K562 (cell line): Measurements from ENCODE around the gene AKNA. TPM values are rescaled to one million over a fixed set of nuclear protein-coding genes. Genes with fewer than 3 reads are reported as not detected.

Experiments used
- ATAC-seq: fragments of 200-7000 bp; cut with Tn5 transposase; 3 replicates; pipeline ENCODE4 v1.9.1; 2020; ENCODE audit warnings: moderate library complexity
- BruUV-seq: library from RNA; stranded (reverse); fragments of 400-500 nt; replicated peaks from 2 replicates; lab custom pipeline; 2021; lab: Mats Ljungman, UMichigan
- CTCF ChIA-PET: fragments of 300-600 bp; formaldehyde crosslinking; extraction: SDS; loops from one replicate; lab custom pipeline; 2021; ENCODE audit warnings: low intra/inter-chr PET ratio; lab: Yijun Ruan, JAX
- POLR2A ChIA-PET: fragments of 300-600, 350-650 bp; sonication (Branson Sonifier 250); formaldehyde crosslinking; extraction: SDS; loops from one replicate; lab custom pipeline; 2021; ENCODE audit warnings: antibody characterized with exemption, inconsistent platforms; lab: Yijun Ruan, JAX
- DNase-seq, 4 experiments: peaks; one replicate each; pipeline versions ENCODE4 v3.0.0 to v3.0.0-alpha.2; 2011 to 2018; ENCODE audit warnings: low spot score in 3 of 4, mixed read lengths in 3 of 4; ENCODE audit errors: extremely low read depth in 1 of 4
- FAIRE-seq: peaks from 2 replicates; lab custom pipeline; 2011; peaks lifted over from hg19 to GRCh38; lab: Jason Lieb, UNC
- H2AFZ ChIP-seq: 2 replicates; pipeline ENCODE4 v1.6.0; 2011; ENCODE audit warnings: low read depth, low read length, control low read depth, inconsistent platforms
- H3K27ac ChIP-seq: fragments of 200-600 bp; 3 replicates; pipeline ENCODE4 v1.8.0; 2011; ENCODE audit warnings: low read depth, mild to moderate bottlenecking, control low read depth, inconsistent platforms, low read length, moderate library complexity, mixed read lengths; ENCODE audit errors: extremely low read depth
- H3K27me3 ChIP-seq, 2 experiments: fragments of 300-600 bp in 1 of 2; 2 replicates in 1 of 2; 3 replicates in 1 of 2; pipeline versions ENCODE4 v1.6.0 to v1.8.0; 2011; ENCODE audit warnings: inconsistent platforms in 2 of 2, low read length in 2 of 2, mild to moderate bottlenecking in 1 of 2, mixed read lengths in 1 of 2, moderate library complexity in 1 of 2; ENCODE audit not compliant: control insufficient read depth in 2 of 2, insufficient read depth in 2 of 2
- H3K36me3 ChIP-seq: fragments of 300-600 bp; 3 replicates; pipeline ENCODE4 v1.8.0; 2011; ENCODE audit warnings: mild to moderate bottlenecking, low read length, inconsistent platforms; ENCODE audit not compliant: control insufficient read depth, insufficient read depth
- H3K4me1 ChIP-seq, 2 experiments: fragments of 200-600 bp in 1 of 2; replicated peaks in 1 of 2; 2 replicates in 1 of 2; 3 replicates in 1 of 2; pipeline versions ENCODE4 v1.5.1 to v1.8.0; 2011; ENCODE audit warnings: inconsistent platforms in 2 of 2, low read length in 2 of 2, mild to moderate bottlenecking in 1 of 2, mixed read lengths in 1 of 2, moderate library complexity in 1 of 2; ENCODE audit not compliant: control insufficient read depth in 2 of 2, insufficient read depth in 2 of 2
- H3K4me2 ChIP-seq: 2 replicates; pipeline ENCODE4 v1.6.1; 2011; ENCODE audit warnings: low read length, control low read depth, inconsistent platforms, mixed read lengths; ENCODE audit not compliant: insufficient read depth
- H3K4me3 ChIP-seq: fragments of 200-600 bp; sonication (generic), shearing (Covaris generic); 2 replicates; pipeline ENCODE4 v1.5.1; 2016; ENCODE audit warnings: control low read depth, inconsistent platforms
- H3K79me2 ChIP-seq: fragments of 200-600 bp; 3 replicates; pipeline ENCODE4 v1.8.0; 2011; ENCODE audit warnings: low read length, inconsistent platforms; ENCODE audit not compliant: control insufficient read depth, insufficient read depth
- H3K9ac ChIP-seq, 2 experiments: 2 replicates each; pipeline versions ENCODE4 v1.6.0 to v1.6.1; 2011; ENCODE audit warnings: low read depth in 2 of 2, low read length in 2 of 2, control low read depth in 1 of 2, inconsistent platforms in 1 of 2, mild to moderate bottlenecking in 1 of 2, mixed read lengths in 1 of 2; ENCODE audit not compliant: insufficient read depth in 1 of 2
- H3K9me1 ChIP-seq: one replicate; pipeline ENCODE4 v1.6.0; 2011; ENCODE audit warnings: inconsistent platforms, mild to moderate bottlenecking, low read length, moderate library complexity; ENCODE audit not compliant: control insufficient read depth, insufficient read depth
- H3K9me3 ChIP-seq: replicated peaks from 2 replicates; pipeline ENCODE4 v1.5.1; 2011; ENCODE audit warnings: low read depth, low read length, inconsistent platforms; ENCODE audit not compliant: control insufficient read depth, insufficient read depth
- H4K20me1 ChIP-seq: replicated peaks from 2 replicates; pipeline ENCODE4 v1.6.1; 2011; ENCODE audit warnings: low read length, inconsistent platforms, mixed read lengths; ENCODE audit not compliant: control insufficient read depth, insufficient read depth
- ESRRA ChIP-seq: fragments of 450-650 bp; IDR thresholded peaks from 2 replicates; pipeline ENCODE4 v1.6.1; 2014; ENCODE audit warnings: low read depth, mild to moderate bottlenecking, moderate library complexity, borderline replicate concordance
- GATAD2B ChIP-seq: fragments of 450-650 bp; IDR thresholded peaks from 2 replicates; pipeline ENCODE4 v1.6.1; 2017; ENCODE audit warnings: mild to moderate bottlenecking, borderline replicate concordance
- KAT2B ChIP-seq: IDR thresholded peaks from one replicate; pipeline ENCODE4 v1.6.1; 2012; ENCODE audit warnings: low read depth, mild to moderate bottlenecking, control low read depth, inconsistent platforms, low read length, moderate library complexity
- POLR2G ChIP-seq: fragments of 200-400 bp; formaldehyde crosslinking; IDR thresholded peaks from 2 replicates; pipeline ENCODE4 v1.6.1; 2017; ENCODE audit warnings: low read depth, mild to moderate bottlenecking, antibody characterized with exemption, low read length, moderate library complexity
- RFX7 ChIP-seq: fragments of 250-450 bp; sonication (Bioruptor Pico); IDR thresholded peaks from 2 replicates; pipeline ENCODE4 v1.5.1; 2021; ENCODE audit warnings: mild to moderate bottlenecking
- TRIM25 ChIP-seq: fragments of 450-650 bp; IDR thresholded peaks from 2 replicates; pipeline ENCODE4 v1.7.0; 2016; ENCODE audit warnings: borderline replicate concordance
- WGBS: fragments of 100-300 bp; shearing (Covaris generic); methylation state at CpG from one replicate; pipeline ENCODE4 v1.1.6; 2016; ENCODE audit warnings: low coverage, mixed read lengths; ENCODE audit not compliant: insufficient coverage; ENCODE audit errors: missing lambda C conversion rate; 5-methylcytosine and 5-hydroxymethylcytosine counted together
- in situ Hi-C: fragments of 300-500 bp; cut with MboI; formaldehyde crosslinking; loops from 4 replicates; pipeline ENCODE4 v1.15.0; 2018; ENCODE audit warnings: inconsistent platforms, mixed read lengths
- intact Hi-C: fragments of 100-400 bp; cut with micrococcal nuclease; formaldehyde crosslinking; loops from 2 replicates; pipeline ENCODE4 v1.14.2; 2022
- polyA plus RNA-seq, 8 experiments: library from polyadenylated mRNA; depleted of rRNA in 4 of 8; stranded (reverse) in 5 of 8; unstranded in 3 of 8; fragments of >200 nt; fragmentation: Nextera tagmentation in 2 of 8; fragmentation: Illumina TruSeq in 1 of 8; extraction: Ambion mirVana in 2 of 8; extraction: Trizol in 1 of 8; gene quantifications; 2 replicates each; pipeline versions ENCODE4 v1.2.1 to v1.2.3, GENCODE V29; 2011 to 2014; ENCODE audit warnings: inconsistent platforms in 1 of 8, missing spikeins in 1 of 8
- total RNA-seq, 7 experiments: library from RNA; depleted of rRNA in 6 of 7; stranded (reverse); fragments of >200 nt in 6 of 7; fragmentation: Illumina TruSeq in 2 of 7; extraction: Trizol in 2 of 7; gene quantifications; 2 replicates each; pipeline versions ENCODE4 v1.2.1 to v1.2.3, GENCODE V29; 2011 to 2021; ENCODE audit warnings: low replicate concordance in 1 of 7
- TF ChIP-seq, protein P1 (sequence below): fragments of 250-450 bp; sonication (Bioruptor Pico); IDR thresholded peaks from 2 replicates; pipeline ENCODE4 v1.8.0; 2021; ENCODE audit warnings: mild to moderate bottlenecking, moderate library complexity

AKNA gene
- total and polyA plus RNA-seq, 9 of the 15 experiments (the other 6 are each of a cell fraction or from before 2014, with no cell fraction given) = 0.29 to 20.5 (median 3.9) TPM

DNA sequence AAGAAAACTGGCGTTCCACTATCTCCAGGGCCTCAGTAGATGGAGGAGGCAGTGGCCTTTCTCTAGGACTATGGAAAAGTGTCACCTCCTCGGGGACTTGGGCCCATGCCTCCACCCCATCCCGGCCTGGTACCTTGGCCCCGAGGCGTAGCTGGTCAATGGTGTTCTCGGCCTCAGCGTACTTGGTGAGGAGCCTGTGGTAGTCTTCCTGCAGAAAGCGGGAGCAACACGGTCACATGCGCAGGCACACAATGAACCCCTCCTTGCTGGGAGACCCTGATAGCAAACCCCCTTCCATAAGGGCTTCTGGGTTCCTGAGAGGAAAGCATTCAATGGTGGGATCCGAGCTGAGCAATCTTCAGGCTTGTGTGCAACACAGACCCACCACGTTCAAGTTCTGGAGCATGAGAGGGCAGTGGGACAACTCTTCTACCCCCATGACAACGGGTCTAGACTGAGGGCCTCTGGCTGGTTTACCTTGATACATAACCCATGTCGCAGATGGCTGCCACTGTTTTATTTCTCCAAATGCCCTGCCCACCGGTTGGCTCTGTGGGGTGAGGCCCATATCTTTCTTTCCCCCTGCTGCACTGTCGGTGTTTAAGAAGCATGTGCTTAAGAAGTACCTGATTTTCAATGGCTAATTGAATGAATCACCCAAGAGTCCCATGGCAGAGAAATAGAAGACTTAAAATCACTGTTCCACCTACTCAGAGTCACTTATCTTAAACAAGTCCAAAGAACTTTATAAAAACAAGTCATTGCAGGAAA, 13.6 kb downstream of the AKNA start:
- peaks cover 0 to 14% of the 10 kb centered on the region in 2 experiments; a peak in 2 of 5 replicates for H3K4me1 ChIP-seq
- no peaks in the 10 kb centered on the region for H3K9me1 ChIP-seq
- no peak overlapping the region for H3K27ac ChIP-seq
- H3K9ac ChIP-seq = no peak overlapping the region
- in situ Hi-C loops = no loop called here
- ChIA-PET POLR2A (interaction anchor here (0.6 to 1.1 kb wide), 2 partner anchors 9 to 25 kb away, joined by 3 to 6 read pairs; no protein-coding TSS in a partner anchor), CTCF (no interaction called here)
- TF ChIP-seq GATAD2B (no peak), RFX7 (CRISPR knock-in tag) (no peak), ESRRA (peak; percentile 2; the same call in 1 of the 2 replicates), TRIM25 (no peak), KAT2B (no peak), POLR2G (0 out of 2 replicates have a peak, but pooled peaks have one; percentile 26)
- TF ChIP-seq, protein P1, sequence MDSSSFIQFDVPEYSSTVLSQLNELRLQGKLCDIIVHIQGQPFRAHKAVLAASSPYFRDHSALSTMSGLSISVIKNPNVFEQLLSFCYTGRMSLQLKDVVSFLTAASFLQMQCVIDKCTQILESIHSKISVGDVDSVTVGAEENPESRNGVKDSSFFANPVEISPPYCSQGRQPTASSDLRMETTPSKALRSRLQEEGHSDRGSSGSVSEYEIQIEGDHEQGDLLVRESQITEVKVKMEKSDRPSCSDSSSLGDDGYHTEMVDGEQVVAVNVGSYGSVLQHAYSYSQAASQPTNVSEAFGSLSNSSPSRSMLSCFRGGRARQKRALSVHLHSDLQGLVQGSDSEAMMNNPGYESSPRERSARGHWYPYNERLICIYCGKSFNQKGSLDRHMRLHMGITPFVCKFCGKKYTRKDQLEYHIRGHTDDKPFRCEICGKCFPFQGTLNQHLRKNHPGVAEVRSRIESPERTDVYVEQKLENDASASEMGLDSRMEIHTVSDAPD (CRISPR knock-in tag) = no peak
- no peak overlapping the region for H3K4me2 ChIP-seq
- DNase-seq = no peak
- FAIRE-seq = no peak
- intact Hi-C loops = no loop called here
- H3K79me2 ChIP-seq = no peaks in the 10 kb centered on the region
- WGBS = 68% methylated on average over 14 of the region's 16 CpGs
- no peaks in the 10 kb centered on the region; the same call in 1 of the 2 replicates for H4K20me1 ChIP-seq
- no peaks in the 10 kb centered on the region for H3K27me3 ChIP-seq
- ATAC-seq = no peak
- H2AFZ ChIP-seq = no peak overlapping the region
- no TSS peak for BruUV-seq
- no peak overlapping the region for H3K4me3 ChIP-seq
- H3K36me3 ChIP-seq = no peaks in the 10 kb centered on the region
- H3K9me3 ChIP-seq = no peaks in the 10 kb centered on the region
